ENCODE results near the gene AMER2.

GRCh38 chr13:25198647-25199046, 26.6 kb upstream of the AMER2 start:
- no peak for TF ChIP-seq MAZ (CRISPR knock-in tag; conservative IDR thresholded peaks at IDR 0.05 in 1 of 2, IDR thresholded peaks at IDR 0.05 in 1 of 2)
- TF ChIP-seq REST (IDR thresholded peaks at IDR 0.05; ENCODE audit: borderline replicate concordance), result no peak
- TF ChIP-seq REST (CRISPR knock-in tag; IDR thresholded peaks at IDR 0.05; ENCODE audit: low read depth), result no peak
- TF ChIP-seq USF1 (CRISPR knock-in tag; IDR thresholded peaks at IDR 0.05), result no peak
- no peak for TF ChIP-seq CBFB (CRISPR knock-in tag; IDR thresholded peaks at IDR 0.05)
- TF ChIP-seq ZNF143 (CRISPR knock-in tag; IDR thresholded peaks at IDR 0.05), result no peak
- no peak for TF ChIP-seq ZNF140 (CRISPR knock-in tag; IDR thresholded peaks at IDR 0.05)
- TF ChIP-seq PHF8 (IDR thresholded peaks at IDR 0.05; ENCODE audit: borderline replicate concordance, low read length), result no peak
- TF ChIP-seq ZNF3 (CRISPR knock-in tag; IDR thresholded peaks at IDR 0.05), result no peak
- TF ChIP-seq RFX5 (IDR thresholded peaks at IDR 0.05; ENCODE audit: low read depth, low read length), result no peak
- no peak for TF ChIP-seq CREB3L1 (IDR thresholded peaks at IDR 0.05; ENCODE audit: borderline replicate concordance, low read depth)
- no peak for TF ChIP-seq ARID3B (CRISPR knock-in tag; IDR thresholded peaks at IDR 0.05; ENCODE audit: borderline replicate concordance)
- no peak for TF ChIP-seq MAFK (IDR thresholded peaks at IDR 0.05; ENCODE audit: low read length)

Measured in K562 (cell line).